ENCODE results near the gene ALPL. TPM values are rescaled to one million over a fixed set of nuclear protein-coding genes. Genes with fewer than 3 reads are reported as not detected.

Gene ALPL
- 17.4 TPM for total RNA-seq

GRCh38 chr1:21509351-21510112 is at the start of gene ALPL:
TSS of gene ALPL (plus strand) at chr1:21509423. CDS start at chr1:21554082, 44,659 bp downstream.

Other genes starting within 250 kb of the ALPL start
- gene ECE1, start 219.0 kb upstream of the ALPL start, total RNA-seq: 50.3 TPM
- 10.3 TPM for gene NBPF3, start 69.3 kb upstream of the ALPL start, total RNA-seq
- 20.5 TPM for gene RAP1GAP, start 159.9 kb downstream of the ALPL start, total RNA-seq